ENCODE data around the gene CYP11A1.

- TF ChIP-seq EZH2 (IDR thresholded peaks at IDR 0.05), result no peak
- TF ChIP-seq POLR2AphosphoS5 (IDR thresholded peaks at IDR 0.05; ENCODE audit: borderline replicate concordance, low read depth, low read length), result no peak
Measured at GRCh38 chr15:74332011-74332410, 35.4 kb downstream of the CYP11A1 start.

Measured in SK-N-MC (cell line).